Activated T-cell treated with anti-CD3 and anti-CD28 coated beads for 1 hour (primary cell): ENCODE data around the gene SYT15B.
"Not testable (repeated sequence)": the region's sequence is repeated elsewhere in the genome, so short reads cannot be mapped to it uniquely, and the experiment has no call there.

Experiments
- DNase-seq: peaks from one replicate; pipeline ENCODE4 v3.0.0-alpha.2; 2020; ENCODE audit warnings: low read depth

SYT15B gene

DNA sequence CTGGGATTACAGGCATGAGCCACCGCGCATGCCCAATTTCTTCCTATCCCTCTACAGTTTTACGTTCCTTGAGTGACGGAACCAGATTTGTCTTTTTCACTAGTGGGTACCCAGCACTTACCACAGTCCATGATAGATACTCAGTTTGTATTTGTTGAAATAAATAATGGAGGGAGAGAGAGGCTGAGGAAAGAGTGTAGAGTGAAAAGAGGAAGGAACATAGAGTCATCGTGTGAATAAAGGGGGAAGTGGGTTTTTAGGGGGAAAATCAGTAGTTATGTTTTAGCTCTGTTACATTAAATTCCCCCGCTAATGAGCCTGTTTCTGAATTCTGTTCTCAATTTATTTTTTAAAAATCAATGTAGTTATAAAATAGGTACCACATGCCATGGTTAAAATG lies 37.7 kb downstream of the SYT15B start:
- DNase-seq, result not testable (repeated sequence)

GRCh38 chr10:47725047-47725446 lies 38.3 kb downstream of the SYT15B start:
- not testable (repeated sequence) for DNase-seq

DNA sequence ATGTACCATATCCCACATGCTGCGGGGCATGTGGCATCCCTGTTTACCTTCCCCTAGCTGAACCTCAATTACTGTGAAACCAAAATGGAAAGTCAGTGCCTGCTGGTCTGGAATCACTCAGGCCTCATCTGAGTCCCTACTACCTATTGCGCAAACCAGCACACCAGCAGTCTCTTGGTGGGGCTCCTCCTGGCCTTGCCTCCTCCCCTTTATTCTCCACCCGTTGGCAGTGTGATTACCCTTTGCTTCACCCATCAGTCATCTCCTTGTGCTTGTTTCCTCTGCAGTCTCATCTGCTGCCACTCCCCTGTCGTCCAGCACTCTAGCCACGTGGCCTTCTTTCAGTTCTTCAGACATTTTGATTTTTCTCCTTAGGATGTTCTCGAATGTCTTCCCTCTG lies 39.3 kb downstream of the SYT15B start:
- DNase-seq, result not testable (repeated sequence)

DNA sequence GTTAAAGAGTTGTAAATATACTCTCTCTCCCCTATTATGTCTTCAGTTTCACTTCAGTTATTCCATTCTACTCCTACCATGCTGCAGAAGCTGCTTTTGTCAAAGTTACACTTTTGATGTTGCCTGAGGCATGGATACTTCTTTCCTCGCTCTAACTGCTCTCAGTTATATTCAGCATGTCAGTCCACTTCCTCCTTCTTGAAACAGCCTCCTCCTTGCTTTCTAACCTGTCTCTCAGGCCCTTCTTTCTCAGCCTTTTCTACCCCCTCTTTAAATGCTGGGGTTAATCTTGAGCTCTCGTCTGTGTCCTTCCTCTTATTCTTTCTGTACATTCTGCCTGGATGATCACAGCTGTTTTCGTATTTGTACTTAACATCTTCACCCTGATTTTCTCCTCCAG lies 40.0 kb downstream of the SYT15B start:
- not testable (repeated sequence) for DNase-seq

DNA sequence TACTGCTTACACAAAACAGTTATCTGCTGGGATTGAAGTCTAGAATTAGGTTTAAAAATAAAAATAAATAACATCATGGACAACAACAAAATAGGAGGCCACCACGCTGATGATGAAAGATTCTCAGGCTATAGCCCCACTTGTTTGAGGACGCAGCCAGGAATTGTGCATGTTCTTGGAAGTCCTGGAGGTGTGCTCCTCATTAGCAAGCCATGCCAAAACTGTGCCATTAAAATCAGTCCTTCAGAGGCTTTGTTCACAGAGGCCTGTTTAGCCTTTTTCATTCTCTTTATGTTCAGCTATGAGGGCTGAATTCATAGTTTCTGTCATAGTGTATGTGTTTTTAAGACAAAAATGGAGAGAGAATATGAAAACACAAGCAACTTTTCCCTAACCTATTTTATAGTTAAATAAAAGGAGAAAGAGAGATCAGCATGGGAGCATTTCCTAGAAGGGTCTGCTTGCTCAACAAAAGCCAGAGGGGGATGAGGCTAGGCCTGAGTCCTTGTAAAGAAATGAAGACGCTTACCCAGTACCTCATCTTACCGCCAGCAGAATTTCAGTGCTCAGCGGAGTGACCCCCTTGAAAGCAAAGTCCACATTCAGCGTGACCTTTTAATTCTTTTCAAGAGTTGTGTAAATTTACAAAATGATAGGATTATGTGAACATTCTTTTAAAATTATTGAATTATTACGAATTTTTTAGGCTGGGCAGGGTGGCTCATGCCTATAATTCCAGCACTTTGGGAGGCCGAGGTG lies 46.2 kb downstream of the SYT15B start:
- not testable (repeated sequence) for DNase-seq
